GM19324 (cell line): ENCODE data around the gene ONECUT1.

ENCODE experiments used
- ATAC-seq: cut with Tn5 transposase; IDR thresholded peaks from one replicate; pipeline ENCODE4 v1.9.1; 2021; ENCODE audit warnings: mild to moderate bottlenecking, moderate library complexity; ENCODE audit not compliant: unreplicated experiment, low FRiP score

The ONECUT1 gene

GRCh38 chr15:52797625-52798501, 7.7 kb upstream of the ONECUT1 start:
- ATAC-seq, result no peak

DNA sequence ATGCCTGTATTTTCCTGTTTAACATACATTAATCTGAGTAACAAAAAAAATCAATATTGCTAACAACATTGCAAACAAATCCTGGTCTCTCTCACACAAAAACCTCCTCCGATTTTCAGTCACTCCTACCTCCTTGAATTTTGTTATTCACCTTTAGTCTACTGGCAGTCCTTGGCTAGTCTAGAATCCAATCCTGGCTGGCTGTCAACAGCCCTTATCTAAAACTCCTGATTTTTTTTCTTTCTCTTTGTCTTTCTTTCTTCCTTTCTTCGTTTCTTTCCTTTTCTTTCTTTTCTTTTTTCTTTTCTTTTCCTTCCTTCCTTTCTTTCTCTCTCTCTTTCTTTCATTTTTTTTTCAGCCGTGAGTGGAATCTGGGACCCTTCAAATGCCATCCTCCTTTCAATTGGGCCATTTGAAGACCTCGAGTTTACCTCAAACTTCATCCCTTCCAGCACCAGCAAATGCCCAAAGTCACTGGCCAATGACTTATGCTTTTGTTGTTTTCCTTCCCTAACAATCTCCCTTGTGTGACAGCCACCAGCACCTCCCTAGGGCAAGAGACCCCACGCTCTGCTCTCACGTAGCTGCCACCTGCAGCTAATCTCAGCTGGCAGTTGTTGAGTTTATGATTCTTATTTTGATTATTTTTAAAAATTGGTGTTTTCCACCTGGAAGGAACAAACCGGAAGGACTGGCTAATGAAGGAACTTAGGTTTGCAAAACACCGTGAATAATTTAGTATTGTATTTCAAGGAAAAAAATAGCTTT, 6.8 kb upstream of the ONECUT1 start:
- ATAC-seq, result no peak

GRCh38 chr15:52796228-52796521, 6.0 kb upstream of the ONECUT1 start:
- no peak for ATAC-seq

- no peak for ATAC-seq
Measured at GRCh38 chr15:52795464-52796227, 5.5 kb upstream of the ONECUT1 start.

DNA sequence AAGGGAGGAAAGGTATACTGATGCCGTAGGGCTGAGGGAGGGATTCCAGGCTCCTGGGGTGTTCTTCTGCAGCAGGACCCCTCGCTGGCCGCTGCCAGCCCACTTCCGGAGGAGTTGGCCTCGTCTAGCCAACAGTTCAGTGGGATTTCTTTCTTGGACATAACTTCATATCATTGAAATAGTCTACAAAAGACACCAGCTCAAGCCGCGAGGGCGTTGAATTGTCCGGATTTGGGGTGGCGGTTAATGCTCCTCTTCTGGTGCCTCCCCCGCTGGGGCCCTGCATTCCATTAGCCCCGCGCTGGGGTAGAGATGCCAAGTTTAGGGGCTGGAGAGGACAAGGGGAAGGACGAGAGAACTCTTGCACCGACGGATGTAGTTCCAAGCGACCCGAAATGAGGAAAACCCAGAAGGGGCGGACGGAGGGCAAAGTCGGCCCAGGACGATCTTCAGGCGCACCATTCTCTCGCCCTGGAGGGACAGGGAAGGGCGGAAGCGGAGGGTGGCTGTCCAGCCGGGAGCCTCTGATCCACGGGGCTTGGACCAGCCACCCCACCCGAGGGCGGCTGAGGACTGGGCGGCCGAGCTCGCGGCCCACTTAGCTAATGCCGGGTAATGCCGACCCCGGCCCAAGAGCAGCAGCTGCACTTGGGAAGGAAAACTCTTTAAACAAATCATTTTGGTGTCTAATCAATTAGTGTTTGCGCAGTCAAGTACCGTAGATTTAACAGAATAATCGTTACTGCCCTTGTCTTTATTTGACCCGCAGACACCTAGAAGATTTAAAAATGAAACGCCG, 4.7 kb upstream of the ONECUT1 start:
- ATAC-seq, result no peak

DNA sequence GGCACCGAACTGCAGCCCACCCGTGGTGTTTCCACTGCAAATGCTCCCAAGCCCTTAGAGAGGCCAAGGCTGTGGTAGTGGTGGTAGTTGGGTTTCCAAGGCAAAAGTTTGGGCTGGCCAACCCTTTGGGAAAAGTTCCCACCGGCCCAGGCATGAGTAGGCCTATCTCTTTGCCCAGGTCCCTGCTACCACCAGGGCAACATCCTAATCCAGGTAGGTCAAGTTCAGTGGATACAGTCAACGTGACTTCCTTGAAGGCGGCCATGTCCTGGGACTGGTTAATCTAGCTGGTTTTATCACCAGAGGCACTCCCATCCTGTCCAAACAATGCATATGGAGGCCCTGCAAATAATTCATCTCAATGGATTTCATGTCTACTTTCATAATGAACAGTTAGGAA, 1.6 kb upstream of the ONECUT1 start:
- no peak for ATAC-seq

DNA sequence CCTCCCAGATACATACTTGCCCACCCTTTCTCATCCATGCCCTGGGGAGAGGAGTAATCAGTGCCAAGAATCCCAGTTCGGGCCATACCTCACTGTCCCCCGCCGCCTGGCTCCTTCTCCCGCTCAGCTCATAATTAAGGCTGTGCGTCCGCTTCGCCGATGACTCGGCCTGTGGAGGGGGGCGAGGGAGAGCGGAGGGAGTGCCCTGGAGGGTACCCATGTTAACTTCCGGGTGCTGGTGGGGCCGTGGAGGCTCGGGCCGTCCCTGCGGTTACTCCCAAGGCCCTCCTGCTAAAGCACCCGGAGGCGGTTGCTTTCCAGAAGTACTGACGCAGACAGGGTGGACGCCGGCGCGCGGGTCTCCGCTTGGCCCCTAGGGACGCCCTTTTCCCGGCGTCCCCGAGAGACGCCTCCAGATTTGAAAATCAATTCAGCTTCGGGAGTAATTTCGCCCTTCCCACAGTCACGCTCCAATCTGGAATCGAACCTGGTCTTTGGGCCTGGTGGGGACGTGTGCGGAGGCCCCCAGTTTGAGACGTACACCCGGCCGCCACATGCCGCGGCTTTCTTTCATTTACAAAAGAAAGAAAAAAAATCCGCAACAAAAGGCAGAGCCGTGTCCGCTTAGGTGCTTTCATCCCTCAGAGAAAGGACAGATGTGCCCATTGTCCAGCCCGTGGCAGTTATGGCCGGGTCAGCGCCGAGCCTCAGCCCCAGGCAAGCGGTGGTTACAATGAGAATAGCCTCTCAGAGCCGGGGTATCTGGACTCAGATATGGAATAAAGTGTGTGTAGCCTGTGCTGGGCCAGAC, 1.0 kb upstream of the ONECUT1 start:
- ATAC-seq, result no peak

DNA sequence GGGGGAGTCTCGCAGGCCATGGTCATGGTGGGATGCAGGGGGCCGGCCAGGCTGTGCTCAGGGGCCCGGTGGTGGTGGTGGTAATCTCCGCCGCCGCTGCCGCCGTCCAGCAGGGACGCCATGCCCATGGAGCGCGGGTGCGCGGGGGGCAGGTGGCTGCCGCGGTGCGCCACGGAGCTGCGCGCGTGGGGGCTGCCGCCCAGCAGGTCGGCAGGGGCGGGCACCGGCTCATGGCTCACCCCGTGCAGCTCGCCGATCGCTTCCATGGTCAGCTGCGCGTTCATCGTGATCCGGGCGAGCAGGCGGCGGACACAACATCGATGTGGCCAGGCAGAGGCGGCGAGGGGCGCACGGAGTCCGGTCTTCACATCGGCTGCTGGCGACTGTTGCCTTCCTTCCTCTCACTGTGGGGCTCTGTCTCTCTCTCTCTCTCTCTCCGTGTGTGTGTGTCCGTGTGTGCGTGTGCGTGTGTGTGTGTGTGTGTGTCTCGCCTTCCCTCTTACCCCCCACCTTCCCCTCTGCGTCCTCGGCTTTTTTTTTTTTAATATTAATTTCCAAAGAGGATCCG, 451 bp downstream of the ONECUT1 start:
- ATAC-seq, result no peak

DNA sequence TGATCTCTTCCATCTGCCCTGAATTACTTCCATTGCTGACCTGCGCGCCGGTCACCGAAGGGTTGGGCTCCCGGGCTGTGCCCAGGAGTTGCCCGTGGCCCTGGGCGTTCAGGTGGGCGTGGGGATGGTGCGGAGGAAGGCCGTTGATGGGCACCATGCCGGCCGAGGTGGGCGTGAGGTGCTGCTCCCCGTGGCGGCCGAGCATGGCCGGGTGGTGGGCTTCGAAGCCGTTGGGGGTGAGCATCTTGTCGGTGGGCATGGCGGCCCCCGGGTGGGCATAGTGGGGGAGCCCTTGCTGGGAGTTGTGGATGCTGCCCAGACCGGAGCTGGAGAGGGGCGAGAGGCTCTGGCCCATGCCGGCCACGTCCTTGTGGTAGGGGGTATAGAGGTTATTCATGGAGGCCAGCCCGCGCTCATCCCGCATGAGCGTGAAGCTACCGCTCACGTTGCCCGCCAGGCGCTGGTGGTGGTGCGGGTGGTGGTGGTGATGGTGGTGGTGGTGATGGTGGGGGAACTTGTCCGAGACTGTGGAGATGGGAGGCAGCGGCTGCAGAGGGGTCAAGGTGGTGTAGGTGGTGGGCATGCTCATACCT, 1.0 kb downstream of the ONECUT1 start:
- ATAC-seq, result no peak

- no peak for ATAC-seq
Measured at GRCh38 chr15:52788099-52788986, 1.8 kb downstream of the ONECUT1 start.

GRCh38 chr15:52787549-52788098, 2.5 kb downstream of the ONECUT1 start:
- ATAC-seq, result no peak

GRCh38 chr15:52787123-52787503, 3.0 kb downstream of the ONECUT1 start:
- ATAC-seq, result no peak

DNA sequence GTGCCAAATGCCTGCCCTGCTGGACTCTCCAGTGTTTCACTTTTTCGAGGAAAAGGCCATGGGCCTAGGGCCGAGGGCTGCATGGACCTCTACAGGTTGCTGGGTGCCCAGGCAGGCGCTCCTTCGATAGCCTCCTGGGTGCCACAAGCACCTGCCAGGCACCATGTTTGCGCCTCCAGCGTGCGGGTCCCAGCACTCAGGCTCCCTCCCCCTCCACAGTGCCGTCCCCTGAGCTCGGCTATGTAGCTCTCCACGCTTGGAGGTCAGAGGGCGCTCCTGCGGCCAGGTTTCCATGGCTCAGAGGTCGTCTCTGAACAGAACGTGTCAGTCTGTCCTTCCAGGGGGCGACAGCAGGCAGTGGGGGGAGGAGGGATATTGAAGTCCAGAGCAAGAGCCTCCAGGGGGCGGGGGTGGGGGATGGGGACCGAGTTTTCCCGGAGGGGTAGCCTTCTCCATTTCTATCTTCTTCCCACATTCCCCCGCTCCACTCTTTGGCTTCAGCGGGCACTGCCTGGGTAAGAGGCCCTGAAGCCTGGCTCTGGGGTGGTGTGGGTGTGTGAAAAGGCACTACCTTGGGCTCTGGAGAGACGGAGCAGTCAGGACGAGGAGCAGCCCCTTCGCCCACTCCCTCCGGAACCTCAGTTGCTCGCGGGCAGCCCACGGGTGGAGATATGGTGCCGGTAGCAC, 3.6 kb downstream of the ONECUT1 start:
- ATAC-seq, result no peak

DNA sequence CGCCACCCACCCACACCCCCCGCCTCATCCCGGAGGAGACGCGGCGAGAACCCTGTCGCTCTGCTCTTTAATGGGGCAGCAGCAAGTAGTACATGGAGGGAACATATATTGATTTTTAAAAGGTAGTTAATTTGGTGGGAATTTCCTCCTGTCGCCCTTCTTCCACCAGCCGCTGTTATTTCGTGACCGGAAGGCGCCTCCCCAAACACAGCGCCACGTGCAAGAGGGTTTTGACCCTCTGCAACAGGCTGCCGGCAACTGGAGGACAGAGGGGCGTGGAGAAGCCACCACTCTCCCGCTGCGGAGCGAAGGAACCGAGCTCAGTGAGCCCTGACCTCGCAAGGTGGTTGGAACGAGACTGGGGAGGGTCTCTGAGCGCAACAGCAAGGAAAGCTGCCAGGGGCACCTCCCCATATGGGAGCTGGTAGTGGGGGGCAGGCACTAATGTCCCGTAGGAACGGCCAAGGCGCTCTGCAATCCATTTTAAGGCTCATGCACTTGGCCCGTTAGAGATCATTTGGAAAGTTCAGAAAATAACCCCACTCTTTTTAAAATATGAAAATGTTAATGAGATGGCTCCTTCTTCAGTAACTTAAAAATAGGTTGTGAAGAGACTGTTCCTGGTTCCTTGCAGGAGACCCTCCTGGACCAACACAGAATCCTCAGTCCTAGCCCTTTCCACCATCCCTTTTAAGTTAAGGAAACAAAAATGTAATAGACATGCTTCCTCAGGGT, 4.3 kb downstream of the ONECUT1 start:
- no peak for ATAC-seq

- no peak for ATAC-seq
Measured at GRCh38 chr15:52784799-52785671, 5.1 kb downstream of the ONECUT1 start.
